Osteocyte (in vitro differentiated cells): ENCODE measurements around the gene HERC2. TPM values are rescaled to one million over a fixed set of nuclear protein-coding genes. Genes with fewer than 3 reads are reported as not detected.

ENCODE experiments used
- DNase-seq: peaks from one replicate; pipeline ENCODE4 v3.0.0; 2021; ENCODE audit warnings: mixed read lengths; ENCODE audit not compliant: unreplicated experiment; ENCODE audit errors: extremely low spot score
- H3K27ac Mint-ChIP-seq: one replicate; pipeline ENCODE4 v1.8.0; 2021; ENCODE audit warnings: mild to moderate bottlenecking, mixed read lengths; ENCODE audit not compliant: unreplicated experiment
- H3K27me3 Mint-ChIP-seq: one replicate; pipeline ENCODE4 v1.8.0; 2021; ENCODE audit warnings: mixed read lengths; ENCODE audit not compliant: unreplicated experiment
- H3K36me3 Mint-ChIP-seq: one replicate; pipeline ENCODE4 v1.8.0; 2021; ENCODE audit warnings: mixed read lengths; ENCODE audit not compliant: unreplicated experiment
- H3K4me1 Mint-ChIP-seq: one replicate; pipeline ENCODE4 v1.8.0; 2021; ENCODE audit warnings: mixed read lengths; ENCODE audit not compliant: unreplicated experiment
- H3K4me3 Mint-ChIP-seq: one replicate; pipeline ENCODE4 v1.8.0; 2021; ENCODE audit warnings: mild to moderate bottlenecking, moderate library complexity, mixed read lengths; ENCODE audit not compliant: unreplicated experiment
- H3K9me3 Mint-ChIP-seq: one replicate; pipeline ENCODE4 v1.8.0; 2021; ENCODE audit warnings: mixed read lengths; ENCODE audit not compliant: unreplicated experiment
- CTCF ChIP-seq: fragments of 200-600 bp; sonication (generic); IDR thresholded peaks from 2 replicates; pipeline ENCODE4 v1.5.0; 2021; ENCODE audit warnings: antibody characterized with exemption, mild to moderate bottlenecking, moderate library complexity
- total RNA-seq: library from RNA; stranded (reverse); gene quantifications from 2 replicates; pipeline ENCODE4 v1.2.1, GENCODE V29; 2021

The HERC2 gene
- total RNA-seq, 1 donor from 2014 or later, result 89.2 TPM

- TF ChIP-seq CTCF, result no peak
- no peak overlapping the region for H3K4me3 Mint-ChIP-seq
- peaks cover 39% of the 10 kb centered on the region for H3K36me3 Mint-ChIP-seq
- peaks cover 4% of the 10 kb centered on the region for H3K4me1 Mint-ChIP-seq
- no peak for DNase-seq
- no peak overlapping the region for H3K27ac Mint-ChIP-seq
- H3K27me3 Mint-ChIP-seq, result no peaks in the 10 kb centered on the region
- H3K9me3 Mint-ChIP-seq, result no peaks in the 10 kb centered on the region
Observed at GRCh38 chr15:28182216-28182615, 139.8 kb downstream of the HERC2 start.

- no peak for DNase-seq
- no peak for TF ChIP-seq CTCF
- Mint-ChIP-seq H3K27me3 (no peaks in the 10 kb centered on the region), H3K27ac (no peak overlapping the region), H3K36me3 (peaks cover 45% of the 10 kb centered on the region), H3K4me1 (peaks cover 4% of the 10 kb centered on the region), H3K4me3 (no peak overlapping the region), H3K9me3 (no peaks in the 10 kb centered on the region)
Observed at GRCh38 chr15:28181366-28181765, 140.6 kb downstream of the HERC2 start.

- DNase-seq, result no peak
- Mint-ChIP-seq H3K36me3 (peaks cover 46% of the 10 kb centered on the region), H3K27ac (no peak overlapping the region), H3K9me3 (no peaks in the 10 kb centered on the region), H3K4me1 (peaks cover 4% of the 10 kb centered on the region), H3K27me3 (no peaks in the 10 kb centered on the region), H3K4me3 (no peak overlapping the region)
- TF ChIP-seq CTCF, result no peak
Observed at GRCh38 chr15:28179270-28179669, 142.7 kb downstream of the HERC2 start.

- Mint-ChIP-seq H3K36me3 (peaks cover 49% of the 10 kb centered on the region), H3K27me3 (no peaks in the 10 kb centered on the region), H3K27ac (no peak overlapping the region), H3K4me1 (peaks cover 4% of the 10 kb centered on the region), H3K9me3 (no peaks in the 10 kb centered on the region), H3K4me3 (no peak overlapping the region)
- TF ChIP-seq CTCF, result no peak
- DNase-seq, result no peak
Observed at GRCh38 chr15:28178727-28179126, 143.3 kb downstream of the HERC2 start.

- DNase-seq, result no peak
- H3K27ac Mint-ChIP-seq, result no peak overlapping the region
- no peaks in the 10 kb centered on the region for H3K27me3 Mint-ChIP-seq
- no peak for TF ChIP-seq CTCF
- H3K4me3 Mint-ChIP-seq, result no peak overlapping the region
- H3K36me3 Mint-ChIP-seq, result peaks cover 53% of the 10 kb centered on the region
- peaks cover 4% of the 10 kb centered on the region for H3K4me1 Mint-ChIP-seq
- no peaks in the 10 kb centered on the region for H3K9me3 Mint-ChIP-seq
Observed at GRCh38 chr15:28178290-28178689, 143.7 kb downstream of the HERC2 start.
